Measurements from ENCODE around the gene TCF7L1. TPM values are rescaled to one million over a fixed set of nuclear protein-coding genes. Genes with fewer than 3 reads are reported as not detected.
A peak's percentile ranks its signal among the peaks of the same experiment; 100 is the strongest.
"Not testable (repeated sequence)": the region's sequence is repeated elsewhere in the genome, so short reads cannot be mapped to it uniquely, and the experiment has no call there.

Gene TCF7L1
- total and polyA plus RNA-seq, 2 experiments from 2014 or later, result 0.65 to 1.8 TPM

DNA sequence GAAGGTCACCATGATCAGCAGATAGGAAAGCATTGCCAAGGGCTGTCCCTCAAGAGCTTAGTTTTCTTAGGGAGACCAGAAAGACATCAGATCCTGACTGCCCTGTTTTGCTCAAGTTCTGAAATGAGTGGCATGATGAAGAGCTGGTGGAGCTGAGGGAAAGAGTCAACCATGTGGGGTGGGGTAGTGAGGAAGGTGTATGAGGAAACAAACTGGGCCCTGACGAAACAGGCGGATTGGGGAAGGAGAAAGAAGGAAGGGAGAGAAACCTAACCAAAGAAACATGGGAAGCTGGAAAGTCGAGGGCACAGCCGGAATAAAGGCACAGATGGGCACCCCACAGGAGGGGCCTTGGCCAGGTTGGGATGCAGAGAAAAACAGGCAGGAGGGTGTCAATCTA lies 186.6 kb downstream of the TCF7L1 start:
- H3F3A ChIP-seq (ENCODE audit: insufficient read depth), result peaks cover 30% of the 10 kb centered on the region
- in situ Hi-C loops (cut with MboI), result no loop called here
- H3K27me3 ChIP-seq (replicated peaks; ENCODE audit: insufficient read depth), result no peaks in the 10 kb centered on the region
- H3K9ac ChIP-seq, result no peak overlapping the region
- no peaks in the 10 kb centered on the region for H3K9me2 ChIP-seq (ENCODE audit: insufficient read depth)
- peaks cover 15% of the 10 kb centered on the region for H3K4me1 ChIP-seq (ENCODE audit: insufficient read depth)
- no peak overlapping the region for H3K4me3 ChIP-seq
- no peaks in the 10 kb centered on the region for H3K9me3 ChIP-seq (ENCODE audit: low read depth)
- no peak for DNase-seq
- TF ChIP-seq EZH2phosphoT487 (IDR thresholded peaks at IDR 0.05; ENCODE audit: insufficient read depth, low read depth), result no peak
- no peak for TF ChIP-seq EZH2 (IDR thresholded peaks at IDR 0.05; ENCODE audit: insufficient read depth, poor library complexity, severe bottlenecking)
- H3K79me2 ChIP-seq (ENCODE audit: insufficient read depth), result peaks cover 83% of the 10 kb centered on the region
- WGBS, 2 experiments (ENCODE audit: low coverage in 1 of 2, low lambda C conversion rate in 2 of 2, missing lambda C conversion rate in 2 of 2), result 93 to 96% methylated on average over 3 to 4 of the region's 4 CpGs
- H2AFZ ChIP-seq, result no peak overlapping the region
- H4K20me1 ChIP-seq (ENCODE audit: insufficient read depth), result no peaks in the 10 kb centered on the region; the same call in 1 of the 2 replicates
- peaks cover 55% of the 10 kb centered on the region for H3K36me3 ChIP-seq (ENCODE audit: low read depth)
- H3K27ac ChIP-seq, result 0 out of 2 replicates have a peak overlapping the region, but pooled peaks have one; percentile 83
- no peak overlapping the region for H3K4me2 ChIP-seq (ENCODE audit: unreplicated experiment)

- Histone ChIP-seq H3K9me2 (ENCODE audit: insufficient read depth) (no peaks in the 10 kb centered on the region), H3K79me2 (ENCODE audit: insufficient read depth) (peaks cover 89% of the 10 kb centered on the region), H3K9ac (no peak overlapping the region), H3K4me1 (ENCODE audit: insufficient read depth) (peaks cover 18% of the 10 kb centered on the region), H4K20me1 (ENCODE audit: insufficient read depth) (no peaks in the 10 kb centered on the region; the same call in 1 of the 2 replicates), H2AFZ (no peak overlapping the region), H3K4me3 (no peak overlapping the region), H3K36me3 (ENCODE audit: low read depth) (peaks cover 55% of the 10 kb centered on the region), H3K27ac (no peak overlapping the region), H3K4me2 (ENCODE audit: unreplicated experiment) (no peak overlapping the region), H3K9me3 (ENCODE audit: low read depth) (no peaks in the 10 kb centered on the region), H3K27me3 (replicated peaks; ENCODE audit: insufficient read depth) (no peaks in the 10 kb centered on the region), H3F3A (ENCODE audit: insufficient read depth) (peaks cover 50% of the 10 kb centered on the region)
- peak; percentile 11 for DNase-seq
- TF ChIP-seq EZH2 (IDR thresholded peaks at IDR 0.05; ENCODE audit: insufficient read depth, poor library complexity, severe bottlenecking) (no peak), EZH2phosphoT487 (IDR thresholded peaks at IDR 0.05; ENCODE audit: insufficient read depth, low read depth) (no peak)
- WGBS, 2 experiments (ENCODE audit: low coverage in 1 of 2, low lambda C conversion rate in 2 of 2, missing lambda C conversion rate in 2 of 2), result 69 to 72% methylated on average over 9 of the region's 9 CpGs
- in situ Hi-C loops (cut with MboI), result no loop called here
Measured at GRCh38 chr2:85323351-85323987, 190.3 kb downstream of the TCF7L1 start.

DNA sequence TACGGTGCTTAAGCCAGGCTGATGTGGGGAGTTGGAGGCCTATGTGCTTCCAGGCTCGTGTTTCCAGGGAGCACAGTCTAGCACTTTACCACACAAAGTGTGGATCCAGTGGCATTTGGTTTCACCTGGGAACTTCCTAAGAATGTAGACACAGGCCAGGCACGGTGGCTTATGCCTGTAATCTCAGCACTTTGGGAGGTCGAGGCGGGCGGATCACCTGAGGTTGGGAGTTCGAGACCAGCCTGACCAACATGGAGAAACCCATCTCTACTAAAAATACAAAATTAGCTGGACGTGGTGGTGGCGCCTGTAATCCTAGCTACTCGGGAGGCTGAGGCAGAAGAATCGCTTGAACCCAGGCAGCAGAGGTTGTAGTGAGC lies 190.8 kb downstream of the TCF7L1 start:
- H3K9me2 ChIP-seq (ENCODE audit: insufficient read depth); in situ Hi-C loops (cut with MboI); H3K27ac ChIP-seq; H4K20me1 ChIP-seq (ENCODE audit: insufficient read depth); H3K9ac ChIP-seq; H3K4me3 ChIP-seq; H3K27me3 ChIP-seq (replicated peaks; ENCODE audit: insufficient read depth); DNase-seq; H3K9me3 ChIP-seq (ENCODE audit: low read depth); H2AFZ ChIP-seq; H3K4me2 ChIP-seq (ENCODE audit: unreplicated experiment): not testable (repeated sequence)
- peaks cover 49% of the 10 kb centered on the region for H3F3A ChIP-seq (ENCODE audit: insufficient read depth)
- peaks cover 20% of the 10 kb centered on the region for H3K4me1 ChIP-seq (ENCODE audit: insufficient read depth)
- H3K79me2 ChIP-seq (ENCODE audit: insufficient read depth), result peaks cover 86% of the 10 kb centered on the region
- 89 to 92% methylated on average over 11 of the region's 11 CpGs for WGBS, 2 experiments (ENCODE audit: low coverage in 1 of 2, low lambda C conversion rate in 2 of 2, missing lambda C conversion rate in 2 of 2)
- H3K36me3 ChIP-seq (ENCODE audit: low read depth), result peaks cover 55% of the 10 kb centered on the region

DNA sequence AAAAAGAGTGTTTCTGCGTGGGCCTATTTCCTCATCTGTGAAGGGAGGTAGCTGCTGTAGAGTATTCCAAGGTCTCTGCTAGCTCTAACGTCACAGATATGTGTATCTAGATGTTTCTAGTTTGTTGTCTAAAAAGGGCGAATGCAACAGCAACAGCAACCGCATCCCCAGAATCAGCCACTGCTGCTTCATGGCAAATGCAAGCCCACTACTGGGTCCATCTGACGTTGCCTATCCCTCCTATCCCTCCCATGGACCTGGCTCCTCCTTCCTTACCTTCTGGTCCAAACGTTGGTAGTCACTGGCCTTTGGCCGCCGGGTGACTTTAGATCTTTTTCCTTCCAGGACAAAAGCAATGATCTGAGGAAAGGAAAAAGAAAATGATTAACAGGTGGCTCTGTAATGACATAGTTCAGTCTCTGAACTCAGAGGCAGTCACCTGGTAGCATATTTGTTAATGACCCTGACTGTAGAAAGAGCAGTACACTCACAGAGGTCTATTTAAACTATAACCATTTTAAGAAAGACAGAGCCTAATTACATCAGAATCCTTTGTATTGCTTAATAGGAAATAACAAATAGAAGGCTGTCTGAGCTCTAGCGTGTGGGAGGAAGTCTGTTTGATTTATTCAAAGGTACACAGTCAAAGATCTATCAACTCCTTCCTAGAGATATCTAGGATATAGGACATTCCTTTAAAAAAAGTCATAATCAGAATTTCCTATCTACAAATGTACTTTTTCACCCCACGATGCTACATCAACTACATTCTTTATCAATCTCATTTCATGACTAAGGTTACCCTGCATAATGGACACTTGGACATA lies 191.7 kb downstream of the TCF7L1 start:
- TF ChIP-seq EZH2phosphoT487 (IDR thresholded peaks at IDR 0.05; ENCODE audit: insufficient read depth, low read depth), result no peak
- Histone ChIP-seq H3K9me3 (ENCODE audit: low read depth) (no peaks in the 10 kb centered on the region), H4K20me1 (ENCODE audit: insufficient read depth) (no peaks in the 10 kb centered on the region; the same call in 1 of the 2 replicates), H3K27me3 (replicated peaks; ENCODE audit: insufficient read depth) (no peaks in the 10 kb centered on the region), H3K9ac (peak overlapping the region; percentile 90), H3K9me2 (ENCODE audit: insufficient read depth) (no peaks in the 10 kb centered on the region), H3K27ac (peak overlapping the region; percentile 17; the same call in 1 of the 2 replicates), H2AFZ (no peak overlapping the region), H3K79me2 (ENCODE audit: insufficient read depth) (peaks cover 77% of the 10 kb centered on the region), H3K4me1 (ENCODE audit: insufficient read depth) (peaks cover 16% of the 10 kb centered on the region; the same call in 1 of the 2 replicates), H3K36me3 (ENCODE audit: low read depth) (peaks cover 48% of the 10 kb centered on the region), H3K4me3 (peak overlapping the region; percentile 89), H3K4me2 (ENCODE audit: unreplicated experiment) (peak overlapping the region; percentile 99), H3F3A (ENCODE audit: insufficient read depth) (peaks cover 40% of the 10 kb centered on the region)
- DNase-seq, result peak; percentile 60
- in situ Hi-C loops (cut with MboI), result no loop called here
- 56 to 58% methylated on average over 10 of the region's 10 CpGs for WGBS, 2 experiments (ENCODE audit: low coverage in 1 of 2, low lambda C conversion rate in 2 of 2, missing lambda C conversion rate in 2 of 2)

Data from GM23248 (cell line).